ENCODE data around the gene NR2C2AP.
"Not testable (repeated sequence)": the region's sequence is repeated elsewhere in the genome, so short reads cannot be mapped to it uniquely, and the experiment has no call there.

The NR2C2AP gene

DNA sequence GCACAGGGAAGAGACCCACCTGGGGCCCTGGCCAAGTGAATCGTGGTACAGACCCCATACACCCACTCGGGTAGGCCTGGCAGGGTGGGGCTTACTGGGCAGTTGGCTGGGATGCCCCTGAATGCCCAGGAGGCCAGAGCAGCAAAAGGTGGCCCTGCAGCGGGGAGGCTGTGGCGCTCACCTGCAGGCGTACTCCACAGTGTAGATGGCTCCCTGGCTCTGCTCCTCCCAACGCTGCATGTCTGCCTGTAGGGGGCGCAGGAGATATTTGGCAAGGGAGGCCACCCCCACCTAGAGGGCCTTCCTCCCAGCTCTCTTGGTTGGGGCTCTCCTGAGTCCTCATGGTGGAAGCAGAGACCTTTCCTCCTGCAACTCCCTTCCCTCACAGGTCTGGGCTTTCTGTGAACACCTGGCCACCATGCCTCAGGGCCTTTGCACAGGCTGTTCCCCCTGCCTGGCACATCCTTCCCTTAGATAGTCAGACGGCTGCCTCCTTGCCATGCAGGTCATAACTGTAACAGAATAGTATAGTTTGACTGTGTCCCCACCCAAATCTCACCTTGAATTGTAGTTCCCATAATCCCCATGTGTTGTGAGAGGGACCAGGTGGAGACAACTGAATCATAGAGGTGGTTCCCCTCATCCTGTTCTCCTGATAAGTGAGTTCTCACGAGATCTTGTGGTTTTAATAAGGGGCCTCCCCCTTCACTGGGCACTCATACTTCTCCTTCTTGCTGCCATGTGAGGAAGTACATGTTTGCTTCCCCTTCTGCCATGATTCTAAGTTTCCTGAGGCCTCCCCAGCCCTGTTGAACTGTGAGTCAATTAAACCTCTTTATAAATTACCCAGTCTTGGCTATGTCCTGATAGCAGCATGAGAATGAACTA, 17.1 kb downstream of the NR2C2AP start:
- peak; percentile 32 to 47 (median 36) for DNase-seq (ENCODE audit: low read depth in 3 of 3)

GRCh38 chr19:19181488-19181998, 21.7 kb downstream of the NR2C2AP start:
- DNase-seq (ENCODE audit: low read depth in 3 of 3): no peak

DNA sequence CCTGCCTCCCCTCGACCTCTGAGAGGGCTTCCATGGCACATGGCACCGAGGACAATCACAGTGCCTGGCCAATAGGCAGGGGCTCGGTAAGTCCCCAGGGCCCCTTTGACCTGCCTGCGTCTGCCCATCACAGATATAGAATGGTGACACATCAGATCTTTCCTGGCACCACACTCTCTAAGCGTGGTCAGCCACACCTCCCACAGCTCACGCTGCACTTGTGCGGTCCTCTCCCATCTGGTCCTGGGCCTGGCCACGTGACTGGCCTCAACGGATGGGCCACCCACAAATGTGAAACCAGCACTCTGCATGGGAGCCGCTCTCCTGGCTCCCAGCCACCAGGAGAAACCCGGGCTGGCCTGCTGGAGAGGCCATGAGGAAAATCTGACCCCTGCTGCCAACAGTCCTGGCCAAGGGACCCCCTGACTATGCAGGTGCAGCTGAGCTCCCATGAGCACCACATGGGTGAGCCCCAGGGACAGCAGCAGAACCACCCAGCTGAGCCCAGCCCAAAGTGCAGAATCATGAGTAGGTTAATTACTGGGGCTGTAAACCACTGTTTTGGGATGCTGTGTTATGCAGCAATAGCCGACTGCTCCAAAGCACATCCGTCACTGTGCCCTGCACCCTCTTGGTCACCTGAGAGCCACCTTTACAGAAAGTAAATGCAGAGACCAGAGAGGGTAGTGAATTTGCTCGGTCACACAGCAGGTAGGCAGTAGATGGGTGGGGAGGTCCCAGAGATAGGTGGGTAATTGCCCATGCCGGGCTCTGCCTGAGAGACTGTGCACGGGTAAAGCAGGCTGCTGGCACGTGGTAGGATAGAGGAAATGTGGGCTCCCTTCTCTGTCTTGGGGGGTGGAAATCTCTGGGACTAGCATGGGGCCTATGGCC, 23.4 kb downstream of the NR2C2AP start:
- DNase-seq (ENCODE audit: low read depth in 3 of 3): no peak

DNA sequence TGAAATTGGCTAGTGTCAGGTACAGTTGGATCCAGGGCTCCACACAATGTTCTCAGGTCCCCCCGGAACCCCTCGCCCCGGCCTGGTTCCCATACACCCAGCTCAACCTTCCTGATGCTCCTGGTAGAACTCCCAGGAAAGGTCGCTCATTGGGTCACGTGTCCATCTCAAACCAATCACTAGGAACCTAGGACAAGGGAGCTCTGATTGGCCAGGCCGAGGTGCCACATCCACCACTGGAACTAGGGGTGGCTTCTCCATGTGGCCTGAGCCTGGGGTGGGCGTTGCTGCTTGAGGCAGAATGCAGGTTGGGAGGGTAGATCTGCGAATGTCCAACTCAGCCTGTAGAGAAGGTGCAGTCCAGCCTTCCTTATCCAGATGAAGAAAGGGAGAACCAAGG, 26.3 kb downstream of the NR2C2AP start:
- no peak for DNase-seq (ENCODE audit: low read depth in 3 of 3)

- not testable (repeated sequence) for DNase-seq (ENCODE audit: low read depth in 3 of 3)
These were observed 30.0 kb downstream of the NR2C2AP start for GRCh38 chr19:19173243-19173642.

DNA sequence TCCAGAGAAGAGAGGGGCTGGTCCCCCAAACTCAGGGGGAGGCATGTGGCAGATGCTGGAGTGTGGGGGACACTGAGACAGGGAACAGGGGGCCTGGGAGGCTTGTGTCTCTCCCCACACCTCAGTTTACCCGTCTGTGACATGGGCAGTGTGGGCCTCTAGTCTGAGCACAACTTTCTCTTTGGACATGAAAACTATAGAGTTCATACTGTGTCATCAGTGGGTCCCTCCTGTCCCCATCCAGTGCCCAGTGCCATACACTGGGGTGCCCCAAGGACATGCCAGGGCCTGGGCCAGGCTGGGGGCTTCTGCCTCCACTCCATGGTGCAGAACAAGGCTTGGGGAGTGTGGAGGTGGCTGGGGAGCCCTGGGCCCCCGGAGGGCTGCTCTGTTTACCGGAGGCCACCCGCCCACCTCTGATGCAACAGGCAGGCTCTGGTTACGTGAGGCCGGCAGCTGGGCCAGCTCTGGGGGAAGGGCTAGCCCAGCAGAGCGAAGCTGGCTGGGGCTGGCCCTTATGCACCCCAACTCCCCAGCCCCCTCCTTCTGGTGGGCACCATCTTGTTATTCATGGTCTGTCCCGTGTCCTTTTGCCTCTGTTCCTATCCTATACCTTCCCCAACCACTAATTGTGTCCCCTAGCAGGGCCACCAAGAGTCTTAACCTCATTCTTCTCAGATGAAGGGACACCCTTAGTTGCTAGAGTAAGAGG, 31.2 kb downstream of the NR2C2AP start:
- no peak for DNase-seq (ENCODE audit: low read depth in 3 of 3)

- no peak for DNase-seq (ENCODE audit: low read depth in 3 of 3)
These were observed 32.1 kb downstream of the NR2C2AP start for GRCh38 chr19:19170873-19171672.

DNA sequence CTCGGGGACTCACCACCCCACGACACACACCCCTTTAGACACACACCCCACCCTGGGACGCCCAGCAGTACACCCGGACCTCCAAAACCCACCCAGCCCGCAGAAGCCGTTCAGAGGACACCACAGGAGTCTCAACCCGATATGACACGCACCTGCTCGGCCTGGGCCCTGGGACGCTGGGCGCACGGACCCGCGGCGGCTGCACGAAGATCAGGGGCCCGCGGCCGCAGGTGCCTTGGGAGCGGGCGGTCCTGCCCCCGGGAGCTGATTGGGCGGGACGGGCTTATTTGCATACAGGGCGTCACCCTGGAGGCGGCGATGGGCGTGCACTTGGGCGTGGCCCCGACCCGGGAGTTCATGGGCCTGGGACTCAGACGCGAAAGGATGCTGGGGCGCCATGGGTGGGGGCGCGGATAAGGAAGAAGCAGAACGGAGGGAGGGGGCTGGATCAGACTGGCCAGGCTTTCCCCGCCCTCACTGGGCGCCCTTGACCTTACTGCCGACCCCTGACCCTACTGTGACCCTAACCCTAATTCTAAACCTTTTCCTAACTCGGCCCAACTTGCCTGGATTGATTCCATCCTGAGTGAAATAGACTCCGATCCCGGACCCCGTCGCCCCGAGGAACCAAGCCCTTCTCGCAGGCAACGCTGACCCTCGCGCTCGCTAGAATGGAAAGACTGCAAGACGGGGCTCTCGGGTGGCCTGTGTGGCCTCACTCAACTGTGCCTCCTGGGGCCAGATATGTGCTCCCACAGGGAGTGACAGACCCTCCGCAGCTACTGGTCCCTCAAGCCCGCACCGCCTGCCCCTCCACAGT, 33.0 kb downstream of the NR2C2AP start, which contains the start of gene MEF2B:
Gene MEF2B (minus strand): TSS at position 211 of the 820 bp plus-strand sequence. CDS start 19,528 bp downstream, outside the sequence.
- DNase-seq (ENCODE audit: low read depth in 3 of 3): peak; percentile 56 to 85 (median 63)

GRCh38 chr19:19169236-19170052, 33.8 kb downstream of the NR2C2AP start:
- no peak for DNase-seq (ENCODE audit: low read depth in 3 of 3)

GRCh38 chr19:19167612-19168011, 35.6 kb downstream of the NR2C2AP start:
- DNase-seq (ENCODE audit: low read depth in 3 of 3): no peak

DNA sequence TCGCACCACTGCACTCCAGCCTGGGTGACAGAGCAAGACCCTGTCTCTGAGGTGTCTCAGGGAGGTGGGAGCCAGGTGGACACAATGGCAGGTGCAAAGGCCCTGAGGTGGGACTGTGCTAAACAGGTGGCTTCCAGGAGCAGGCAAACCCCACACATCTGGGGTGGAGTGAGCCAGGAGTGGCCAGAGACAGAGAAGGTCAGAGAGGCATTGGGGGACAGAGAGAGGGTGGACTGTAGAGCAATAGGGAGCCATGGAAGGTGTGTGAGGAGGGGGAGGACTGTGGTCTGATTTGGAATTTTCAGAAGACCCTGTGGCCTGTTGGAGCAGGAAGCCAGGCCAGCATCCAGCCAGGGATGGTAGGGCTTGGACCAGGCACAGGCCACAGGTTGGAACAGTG, 37.8 kb downstream of the NR2C2AP start:
- DNase-seq (ENCODE audit: low read depth in 3 of 3): no peak

DNA sequence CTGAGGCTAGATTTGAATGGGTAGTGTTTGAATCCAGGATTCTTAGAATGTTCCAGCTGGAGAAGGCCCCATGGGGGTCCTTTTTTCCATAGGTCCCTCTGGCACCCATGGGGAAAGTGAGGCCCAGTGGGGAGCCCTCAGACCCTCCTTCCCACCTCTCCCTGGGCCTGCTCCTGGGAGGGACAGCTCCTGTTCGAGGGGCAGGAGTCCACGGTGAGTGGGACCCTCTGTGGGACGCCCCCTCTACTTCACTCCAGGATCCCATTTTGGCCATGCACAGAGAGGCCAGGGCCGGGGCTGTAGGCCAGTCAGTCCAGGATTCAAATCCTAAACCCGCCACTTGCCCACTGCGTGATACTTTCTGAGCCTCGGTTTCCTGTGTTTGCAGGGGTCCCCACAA, 40.7 kb downstream of the NR2C2AP start:
- DNase-seq (ENCODE audit: low read depth in 3 of 3): no peak

DNA sequence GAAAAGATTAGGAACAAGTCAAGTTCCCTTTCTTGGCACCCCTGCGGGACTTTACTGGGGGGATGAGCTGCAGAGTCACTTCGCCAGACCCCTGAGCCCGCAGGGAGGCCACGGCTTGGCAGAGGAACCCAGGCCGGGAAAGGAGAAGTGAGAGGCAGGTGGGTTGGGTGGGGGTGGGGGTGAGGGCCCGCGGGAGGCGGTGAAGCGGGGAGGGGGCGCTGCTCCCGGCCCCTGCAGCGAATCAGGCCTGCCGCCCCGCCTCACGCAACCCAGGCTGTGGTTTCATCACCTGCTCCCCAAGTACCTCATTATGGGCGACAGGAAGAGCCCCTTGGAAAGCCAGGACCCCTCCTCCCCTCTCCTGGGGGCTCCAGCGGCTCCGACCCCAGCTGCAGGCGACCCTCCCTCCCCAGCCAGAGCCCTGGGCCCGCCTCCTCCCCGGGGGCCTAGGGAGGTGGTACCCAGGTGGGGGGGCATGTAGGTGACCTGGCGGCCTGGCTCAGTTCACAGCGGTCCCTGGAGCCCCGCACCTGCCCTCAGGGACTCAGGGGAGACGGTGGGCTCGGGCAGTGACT, 42.7 kb downstream of the NR2C2AP start:
- no peak for DNase-seq (ENCODE audit: low read depth in 3 of 3)

- no peak for DNase-seq (ENCODE audit: low read depth in 3 of 3)
These were observed 43.7 kb downstream of the NR2C2AP start for GRCh38 chr19:19159534-19159933.

DNA sequence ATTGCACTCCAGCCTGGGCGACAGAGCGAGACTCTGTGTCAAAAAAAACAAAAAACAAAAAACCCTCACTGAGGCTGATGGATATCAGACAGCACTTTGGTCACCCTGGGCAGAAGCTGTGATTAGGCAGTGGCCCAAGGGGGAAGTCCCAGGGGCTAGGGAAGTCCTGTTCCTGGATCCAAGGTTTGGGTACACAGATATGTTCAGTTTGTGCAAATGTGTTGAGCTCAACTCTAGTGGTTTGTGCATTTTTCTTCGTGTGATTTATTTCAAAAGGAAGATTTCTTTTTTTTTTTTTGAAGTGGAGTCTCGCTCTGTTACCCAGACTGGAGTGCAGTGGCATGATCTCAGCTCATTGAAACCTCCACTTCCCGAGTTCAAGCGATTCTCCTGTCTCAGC, 45.4 kb downstream of the NR2C2AP start:
- DNase-seq (ENCODE audit: low read depth in 3 of 3): no peak

GRCh38 chr19:19155495-19156219, 47.6 kb downstream of the NR2C2AP start:
- no peak for DNase-seq (ENCODE audit: low read depth in 3 of 3)

- no peak for DNase-seq (ENCODE audit: low read depth in 3 of 3)
These were observed 48.3 kb downstream of the NR2C2AP start for GRCh38 chr19:19154768-19155494.
